Right ventricle myocardium inferior (tissue), 1 donor: ENCODE results near the gene UGT1A9. TPM values are rescaled to one million over a fixed set of nuclear protein-coding genes. Genes with fewer than 3 reads are reported as not detected.
"Not testable (repeated sequence)": the region's sequence is repeated elsewhere in the genome, so short reads cannot be mapped to it uniquely, and the experiment has no call there.

Experiments used
- ATAC-seq: fragments of 200-7000 bp; cut with Tn5 transposase; one replicate; pipeline ENCODE4 v1.9.1; 2020; ENCODE audit warnings: mild to moderate bottlenecking, moderate library complexity
- DNase-seq: peaks from one replicate; pipeline ENCODE4 v3.0.0; 2021; ENCODE audit errors: missing footprints
- intact Hi-C: fragments of 100-400 bp; cut with DNase I; formaldehyde crosslinking; loops from one replicate; pipeline ENCODE4 v1.11.0; 2022
- total RNA-seq: library from RNA; stranded (reverse); fragmentation: NEBNext Ultra II Directional; extraction: Animal tissue kit (Norgen Biotek cat#: 25700); gene quantifications from one replicate; pipeline ENCODE4 v1.2.1, GENCODE V29; 2021
- donor health status: DM: no; HTN: yes; CAD: no; lungs with severe emphysema.

The UGT1A9 gene
- total RNA-seq, 1 donor from 2014 or later, result not detected

- intact Hi-C loops, result no loop called here
- DNase-seq (no peak), ATAC-seq (no peak)
Observed at GRCh38 chr2:233747283-233747544, 75.5 kb downstream of the UGT1A9 start.

- ATAC-seq, intact Hi-C loops, DNase-seq: not testable (repeated sequence)
Observed at GRCh38 chr2:233750689-233751088, 79.0 kb downstream of the UGT1A9 start.

- DNase-seq, intact Hi-C loops, ATAC-seq: not testable (repeated sequence)
Observed at GRCh38 chr2:233751212-233752009, 79.7 kb downstream of the UGT1A9 start.

DNA sequence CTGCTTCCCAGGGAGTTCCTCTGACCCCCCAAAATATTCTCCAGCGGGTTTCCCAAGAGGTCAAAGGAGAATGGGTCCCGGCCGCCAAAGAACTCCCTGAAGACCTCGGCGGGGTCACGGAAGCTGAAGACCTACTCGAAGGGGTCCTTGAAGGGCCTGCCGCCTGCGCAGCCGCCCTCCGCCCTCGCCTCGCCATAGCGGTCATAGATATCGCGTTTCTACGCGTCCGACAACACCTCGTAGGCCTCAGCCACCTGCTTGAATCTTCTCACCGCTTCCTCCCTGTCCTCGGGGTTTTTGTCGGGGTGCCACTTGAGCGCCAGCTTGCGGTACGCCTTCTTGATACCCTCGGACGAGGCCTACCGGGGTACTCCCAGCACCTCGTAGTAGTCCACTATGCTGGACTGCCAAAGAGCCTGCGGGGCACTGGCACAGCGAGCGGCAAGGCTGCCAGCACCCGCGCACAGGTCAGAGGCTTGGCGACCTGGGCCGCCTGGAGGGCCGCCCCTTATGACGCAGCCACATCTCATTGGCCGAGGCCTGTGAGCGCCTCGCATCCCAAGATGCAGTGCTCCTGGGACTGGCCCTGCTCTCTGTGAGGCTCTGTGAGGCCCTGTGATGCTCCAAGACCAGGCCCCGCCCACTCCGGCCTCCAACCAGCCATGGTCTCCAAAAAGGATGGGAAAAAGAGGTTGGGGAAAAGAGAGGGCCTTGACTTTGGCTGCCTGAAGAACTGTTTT is 83.3 kb downstream of the UGT1A9 start:
- intact Hi-C loops, result no loop called here
- no peak for ATAC-seq
- no peak for DNase-seq

- no peak for ATAC-seq
- intact Hi-C loops, result no loop called here
- DNase-seq, result no peak
Observed at GRCh38 chr2:233756429-233757081, 84.9 kb downstream of the UGT1A9 start.

GRCh38 chr2:233758141-233758540 is 86.4 kb downstream of the UGT1A9 start:
- no peak for DNase-seq
- intact Hi-C loops, result no loop called here
- no peak for ATAC-seq

- no peak for ATAC-seq
- intact Hi-C loops, result no loop called here
- DNase-seq, result no peak
Observed at GRCh38 chr2:233758849-233759248, 87.2 kb downstream of the UGT1A9 start.

GRCh38 chr2:233760043-233760442 is 88.3 kb downstream of the UGT1A9 start, which contains the start of gene UGT1A1:
Gene UGT1A1 (plus strand): TSS chr2:233760270. CDS start chr2:233760288, 18 bp downstream.
- intact Hi-C loops, result no loop called here
- DNase-seq (no peak), ATAC-seq (no peak)

DNA sequence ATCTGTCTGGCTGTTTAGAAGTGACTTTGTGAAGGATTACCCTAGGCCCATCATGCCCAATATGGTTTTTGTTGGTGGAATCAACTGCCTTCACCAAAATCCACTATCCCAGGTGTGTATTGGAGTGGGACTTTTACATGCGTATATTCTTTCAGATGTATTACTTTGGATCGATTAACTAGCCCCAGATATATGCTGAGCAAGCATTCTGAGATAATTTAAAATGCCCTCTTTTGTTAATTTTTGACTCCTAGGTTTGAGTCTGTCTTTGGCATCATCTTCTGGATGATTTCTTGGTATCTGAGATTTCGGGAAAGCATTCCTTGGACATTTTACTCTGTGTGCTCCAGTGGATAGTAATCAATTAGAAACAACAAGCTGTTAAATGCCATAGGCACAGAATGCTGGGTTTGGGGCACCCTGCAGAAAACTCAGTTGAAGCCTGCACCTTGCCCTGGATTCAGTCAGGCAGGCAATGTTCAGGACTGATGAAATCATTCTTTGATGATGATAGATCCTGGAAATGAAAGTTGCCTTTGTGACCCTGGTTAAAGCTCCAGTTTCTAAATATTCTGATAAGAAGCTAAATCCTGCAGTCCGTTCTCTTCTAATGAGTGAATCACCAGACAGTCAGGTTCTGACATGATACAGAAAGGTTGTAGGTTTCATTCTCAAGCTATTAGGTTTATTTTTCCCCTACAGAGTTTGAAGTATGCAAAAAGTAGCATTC is 89.5 kb downstream of the UGT1A9 start:
- ATAC-seq (no peak), DNase-seq (no peak)
- intact Hi-C loops, result no loop called here

DNA sequence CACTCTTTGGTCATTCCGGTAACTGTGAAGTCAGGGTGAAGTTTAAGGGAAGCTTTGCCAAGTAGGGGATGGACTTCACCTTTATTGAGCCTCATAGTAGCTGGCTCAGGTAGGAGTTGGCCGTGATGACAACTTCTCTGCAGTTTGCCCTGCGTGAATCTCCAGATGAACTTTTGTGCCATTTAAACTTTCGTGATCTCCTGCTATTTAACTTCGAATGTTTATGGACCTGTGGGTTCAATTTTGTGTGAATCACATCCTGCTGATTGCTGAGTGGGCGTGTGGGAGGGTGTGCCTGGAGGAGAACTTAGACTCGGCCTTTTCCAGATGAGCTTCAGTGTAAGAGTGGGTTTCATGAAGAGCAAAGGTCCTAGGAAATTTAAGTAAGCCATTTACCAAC is 92.6 kb downstream of the UGT1A9 start:
- ATAC-seq, result no peak
- intact Hi-C loops, result no loop called here
- DNase-seq, result no peak

- ATAC-seq (no peak), DNase-seq (no peak)
- intact Hi-C loops, result no loop called here
Observed at GRCh38 chr2:233764761-233765160, 93.1 kb downstream of the UGT1A9 start.

GRCh38 chr2:233766416-233766815 is 94.7 kb downstream of the UGT1A9 start:
- no peak for ATAC-seq
- DNase-seq, result no peak
- intact Hi-C loops, result no loop called here

DNA sequence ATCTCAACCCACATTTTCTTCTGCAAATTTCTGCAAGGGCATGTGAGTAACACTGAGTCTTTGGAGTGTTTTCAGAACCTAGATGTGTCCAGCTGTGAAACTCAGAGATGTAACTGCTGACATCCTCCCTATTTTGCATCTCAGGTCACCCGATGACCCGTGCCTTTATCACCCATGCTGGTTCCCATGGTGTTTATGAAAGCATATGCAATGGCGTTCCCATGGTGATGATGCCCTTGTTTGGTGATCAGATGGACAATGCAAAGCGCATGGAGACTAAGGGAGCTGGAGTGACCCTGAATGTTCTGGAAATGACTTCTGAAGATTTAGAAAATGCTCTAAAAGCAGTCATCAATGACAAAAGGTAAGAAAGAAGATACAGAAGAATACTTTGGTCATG is 96.4 kb downstream of the UGT1A9 start:
- DNase-seq (no peak), ATAC-seq (no peak)
- intact Hi-C loops, result no loop called here

DNA sequence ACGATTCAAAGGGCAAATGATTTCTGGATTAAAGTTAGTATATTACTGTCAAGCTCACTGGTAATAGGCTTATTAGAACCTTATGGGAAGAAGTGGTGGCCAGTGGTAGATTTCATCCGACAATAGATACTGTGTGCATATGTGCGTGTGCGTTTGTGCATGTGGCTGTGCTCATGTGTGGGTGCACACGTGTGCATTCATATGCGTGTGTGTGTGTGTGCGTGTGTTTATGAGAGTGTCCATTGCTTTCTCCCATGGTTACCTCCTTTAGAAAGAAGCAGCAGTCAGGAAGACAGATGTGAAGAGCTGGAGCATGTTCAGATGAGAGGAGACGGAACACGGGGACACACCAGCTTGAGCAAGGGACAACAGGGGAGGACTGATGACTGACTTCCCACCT is 97.6 kb downstream of the UGT1A9 start:
- DNase-seq (no peak), ATAC-seq (no peak)
- intact Hi-C loops, result no loop called here

DNA sequence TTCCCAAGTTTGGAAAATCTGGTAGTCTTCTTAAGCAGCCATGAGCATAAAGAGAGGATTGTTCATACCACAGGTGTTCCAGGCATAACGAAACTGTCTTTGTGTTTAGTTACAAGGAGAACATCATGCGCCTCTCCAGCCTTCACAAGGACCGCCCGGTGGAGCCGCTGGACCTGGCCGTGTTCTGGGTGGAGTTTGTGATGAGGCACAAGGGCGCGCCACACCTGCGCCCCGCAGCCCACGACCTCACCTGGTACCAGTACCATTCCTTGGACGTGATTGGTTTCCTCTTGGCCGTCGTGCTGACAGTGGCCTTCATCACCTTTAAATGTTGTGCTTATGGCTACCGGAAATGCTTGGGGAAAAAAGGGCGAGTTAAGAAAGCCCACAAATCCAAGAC is 100.5 kb downstream of the UGT1A9 start:
- ATAC-seq (no peak), DNase-seq (no peak)
- intact Hi-C loops, result no loop called here

- ATAC-seq (no peak), DNase-seq (no peak)
- intact Hi-C loops, result no loop called here
Observed at GRCh38 chr2:233772583-233772982, 100.9 kb downstream of the UGT1A9 start.

DNA sequence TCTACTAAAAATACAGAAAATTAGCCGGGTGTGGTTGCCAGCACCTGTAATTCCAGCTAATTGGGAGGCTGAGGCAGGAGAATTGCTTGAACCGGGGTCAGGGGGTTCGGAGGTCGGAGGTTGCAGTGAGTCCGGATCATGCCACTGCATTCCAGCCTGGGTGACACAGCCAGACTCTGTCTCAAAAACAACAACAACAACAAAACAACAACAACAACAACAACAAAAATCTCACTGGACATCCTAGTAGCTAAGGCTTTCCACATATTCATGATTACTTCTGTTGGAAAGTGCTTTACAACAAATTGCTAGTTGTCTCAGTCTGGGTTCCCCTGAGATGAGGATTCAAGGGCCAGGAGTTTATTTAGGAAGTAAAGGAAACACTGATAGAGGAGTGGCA is 102.2 kb downstream of the UGT1A9 start:
- DNase-seq (no peak), ATAC-seq (no peak)
- intact Hi-C loops, result no loop called here

GRCh38 chr2:233775414-233775813 is 103.7 kb downstream of the UGT1A9 start:
- ATAC-seq, result no peak
- DNase-seq, result no peak
- intact Hi-C loops, result no loop called here

GRCh38 chr2:233778030-233778429 is 106.3 kb downstream of the UGT1A9 start, which contains the start of gene MROH2A:
Gene MROH2A (plus strand): TSS chr2:233778330. CDS start chr2:233779359, 1,029 bp downstream.
- no peak for DNase-seq
- no peak for ATAC-seq
- intact Hi-C loops, result no loop called here
